SK-N-SH treated with all-trans-retinoic acid at 6 μM for 48 hours (cell line): Measurements from ENCODE around the gene LRRC41.

Experiments
- BACH2 ChIP-seq: fragments of 250-450 bp; sonication (Bioruptor Pico); IDR thresholded peaks from 2 replicates; pipeline ENCODE4 v1.9.0; 2021; ENCODE audit warnings: mild to moderate bottlenecking, borderline replicate concordance
- CSDC2 ChIP-seq: fragments of 250-450 bp; sonication (Bioruptor Pico); IDR thresholded peaks from 2 replicates; pipeline ENCODE4 v1.5.0; 2020; ENCODE audit warnings: mild to moderate bottlenecking, moderate library complexity
- RARB ChIP-seq: fragments of 250-450 bp; sonication (Bioruptor Pico); IDR thresholded peaks from 2 replicates; pipeline ENCODE4 v1.8.0; 2021; ENCODE audit warnings: mild to moderate bottlenecking, moderate library complexity

GRCh38 chr1:46309401-46310159, 6.2 kb upstream of the LRRC41 start:
- TF ChIP-seq RARB (CRISPR knock-in tag), result no peak
- no peak for TF ChIP-seq CSDC2 (CRISPR knock-in tag)
- no peak for TF ChIP-seq BACH2
